K562 (cell line): Measurements from ENCODE around the gene PCBP4. TPM values are rescaled to one million over a fixed set of nuclear protein-coding genes. Genes with fewer than 3 reads are reported as not detected.

ENCODE experiments used
- BCOR ChIP-seq: fragments of 450-650 bp; IDR thresholded peaks from 2 replicates; pipeline ENCODE4 v1.6.1; 2016
- CXXC5 ChIP-seq: fragments of 250-450 bp; sonication (Bioruptor Pico); IDR thresholded peaks from 2 replicates; pipeline ENCODE4 v1.8.0; 2022; ENCODE audit warnings: inconsistent platforms, mild to moderate bottlenecking, moderate library complexity
- FOXM1 ChIP-seq, 2 experiments: fragments of 450-650 bp in 1 of 2; sonication (generic) in 1 of 2; formaldehyde crosslinking in 1 of 2; IDR thresholded peaks; 2 replicates each; pipeline versions ENCODE4 v1.6.1 to v1.9.0; 2017 to 2022; ENCODE audit warnings: low read depth in 2 of 2, mild to moderate bottlenecking in 2 of 2, missing genetic modification reagents in 1 of 2, moderate library complexity in 1 of 2
- POLR2AphosphoS5 ChIP-seq: IDR thresholded peaks from 2 replicates; pipeline ENCODE4 v1.6.1; 2011; ENCODE audit warnings: mild to moderate bottlenecking, low read depth, low read length, moderate library complexity; ENCODE audit not compliant: control insufficient read depth, insufficient read depth
- ZFPM2 ChIP-seq: fragments of 250-450 bp; sonication (Bioruptor Pico); IDR thresholded peaks from 2 replicates; pipeline ENCODE4 v1.5.1; 2022; ENCODE audit warnings: mild to moderate bottlenecking
- polyA plus RNA-seq, 8 experiments: library from polyadenylated mRNA; depleted of rRNA in 4 of 8; stranded (reverse) in 5 of 8; unstranded in 3 of 8; fragments of >200 nt; fragmentation: Nextera tagmentation in 2 of 8; fragmentation: Illumina TruSeq in 1 of 8; extraction: Ambion mirVana in 2 of 8; extraction: Trizol in 1 of 8; gene quantifications; 2 replicates each; pipeline versions ENCODE4 v1.2.1 to v1.2.3, GENCODE V29; 2011 to 2014; ENCODE audit warnings: inconsistent platforms in 1 of 8, missing spikeins in 1 of 8
- total RNA-seq, 7 experiments: library from RNA; depleted of rRNA in 6 of 7; stranded (reverse); fragments of >200 nt in 6 of 7; fragmentation: Illumina TruSeq in 2 of 7; extraction: Trizol in 2 of 7; gene quantifications; 2 replicates each; pipeline versions ENCODE4 v1.2.1 to v1.2.3, GENCODE V29; 2011 to 2021; ENCODE audit warnings: low replicate concordance in 1 of 7
- TF ChIP-seq, protein P1 (sequence below): fragments of 150-350 bp; IDR thresholded peaks from 2 replicates; pipeline ENCODE4 v1.6.1; 2014; ENCODE audit warnings: low read depth, mild to moderate bottlenecking, low read length, borderline replicate concordance
- TF ChIP-seq, protein P2 (sequence below): fragments of 250-450 bp; sonication (Bioruptor Pico); IDR thresholded peaks from 2 replicates; pipeline ENCODE4 v1.4.0; 2020; ENCODE audit warnings: mild to moderate bottlenecking, moderate library complexity, borderline replicate concordance
- TF ChIP-seq, protein P3 (sequence below): sonication (generic); formaldehyde crosslinking; IDR thresholded peaks from 2 replicates; pipeline ENCODE4 v1.9.0; 2022; ENCODE audit warnings: mild to moderate bottlenecking, missing genetic modification reagents
- TF ChIP-seq, protein P4 (sequence below): sonication (generic); formaldehyde crosslinking; IDR thresholded peaks from 2 replicates; pipeline ENCODE4 v1.8.1; 2023; ENCODE audit warnings: mild to moderate bottlenecking, missing genetic modification reagents

The PCBP4 gene
- total and polyA plus RNA-seq, 9 of the 15 experiments (the other 6 are each of a cell fraction or from before 2014, with no cell fraction given) = 0.06 to 5.8 (median 2.6) TPM

DNA sequence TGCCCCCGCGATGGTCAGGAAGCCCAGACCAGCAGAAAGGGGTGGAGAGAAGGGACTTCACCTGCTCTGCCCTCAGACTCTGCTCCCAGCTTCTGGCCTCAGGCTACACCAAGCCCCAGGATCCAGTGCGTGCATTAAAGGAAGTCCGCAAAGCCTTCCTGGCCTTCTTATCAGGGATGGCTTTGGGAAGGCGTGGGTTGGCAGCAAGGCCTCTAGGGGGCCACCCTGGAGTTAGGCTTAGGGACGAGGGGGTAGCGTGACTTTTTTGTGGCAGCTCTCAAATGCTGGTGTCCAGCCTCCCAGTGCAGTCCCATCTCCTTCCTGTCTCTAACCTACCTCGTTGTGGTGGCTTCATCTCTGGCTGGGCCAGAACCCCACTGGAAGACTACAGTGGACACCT, 47.4 kb upstream of the PCBP4 start (continued):
- TF ChIP-seq, protein P1, sequence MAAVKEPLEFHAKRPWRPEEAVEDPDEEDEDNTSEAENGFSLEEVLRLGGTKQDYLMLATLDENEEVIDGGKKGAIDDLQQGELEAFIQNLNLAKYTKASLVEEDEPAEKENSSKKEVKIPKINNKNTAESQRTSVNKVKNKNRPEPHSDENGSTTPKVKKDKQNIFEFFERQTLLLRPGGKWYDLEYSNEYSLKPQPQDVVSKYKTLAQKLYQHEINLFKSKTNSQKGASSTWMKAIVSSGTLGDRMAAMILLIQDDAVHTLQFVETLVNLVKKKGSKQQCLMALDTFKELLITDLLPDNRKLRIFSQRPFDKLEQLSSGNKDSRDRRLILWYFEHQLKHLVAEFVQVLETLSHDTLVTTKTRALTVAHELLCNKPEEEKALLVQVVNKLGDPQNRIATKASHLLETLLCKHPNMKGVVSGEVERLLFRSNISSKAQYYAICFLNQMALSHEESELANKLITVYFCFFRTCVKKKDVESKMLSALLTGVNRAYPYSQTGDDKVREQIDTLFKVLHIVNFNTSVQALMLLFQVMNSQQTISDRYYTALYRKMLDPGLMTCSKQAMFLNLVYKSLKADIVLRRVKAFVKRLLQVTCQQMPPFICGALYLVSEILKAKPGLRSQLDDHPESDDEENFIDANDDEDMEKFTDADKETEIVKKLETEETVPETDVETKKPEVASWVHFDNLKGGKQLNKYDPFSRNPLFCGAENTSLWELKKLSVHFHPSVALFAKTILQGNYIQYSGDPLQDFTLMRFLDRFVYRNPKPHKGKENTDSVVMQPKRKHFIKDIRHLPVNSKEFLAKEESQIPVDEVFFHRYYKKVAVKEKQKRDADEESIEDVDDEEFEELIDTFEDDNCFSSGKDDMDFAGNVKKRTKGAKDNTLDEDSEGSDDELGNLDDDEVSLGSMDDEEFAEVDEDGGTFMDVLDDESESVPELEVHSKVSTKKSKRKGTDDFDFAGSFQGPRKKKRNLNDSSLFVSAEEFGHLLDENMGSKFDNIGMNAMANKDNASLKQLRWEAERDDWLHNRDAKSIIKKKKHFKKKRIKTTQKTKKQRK = no peak
- TF ChIP-seq FOXM1 (IDR thresholded peaks at IDR 0.05; ENCODE audit: low read depth) (no peak), FOXM1 (CRISPR knock-in tag; IDR thresholded peaks at IDR 0.05; ENCODE audit: low read depth) (no peak), BCOR (no peak), CXXC5 (CRISPR knock-in tag) (peak; percentile 41; the same call in 1 of the 2 replicates), ZFPM2 (no peak), POLR2AphosphoS5 (no peak)
- TF ChIP-seq, protein P2, sequence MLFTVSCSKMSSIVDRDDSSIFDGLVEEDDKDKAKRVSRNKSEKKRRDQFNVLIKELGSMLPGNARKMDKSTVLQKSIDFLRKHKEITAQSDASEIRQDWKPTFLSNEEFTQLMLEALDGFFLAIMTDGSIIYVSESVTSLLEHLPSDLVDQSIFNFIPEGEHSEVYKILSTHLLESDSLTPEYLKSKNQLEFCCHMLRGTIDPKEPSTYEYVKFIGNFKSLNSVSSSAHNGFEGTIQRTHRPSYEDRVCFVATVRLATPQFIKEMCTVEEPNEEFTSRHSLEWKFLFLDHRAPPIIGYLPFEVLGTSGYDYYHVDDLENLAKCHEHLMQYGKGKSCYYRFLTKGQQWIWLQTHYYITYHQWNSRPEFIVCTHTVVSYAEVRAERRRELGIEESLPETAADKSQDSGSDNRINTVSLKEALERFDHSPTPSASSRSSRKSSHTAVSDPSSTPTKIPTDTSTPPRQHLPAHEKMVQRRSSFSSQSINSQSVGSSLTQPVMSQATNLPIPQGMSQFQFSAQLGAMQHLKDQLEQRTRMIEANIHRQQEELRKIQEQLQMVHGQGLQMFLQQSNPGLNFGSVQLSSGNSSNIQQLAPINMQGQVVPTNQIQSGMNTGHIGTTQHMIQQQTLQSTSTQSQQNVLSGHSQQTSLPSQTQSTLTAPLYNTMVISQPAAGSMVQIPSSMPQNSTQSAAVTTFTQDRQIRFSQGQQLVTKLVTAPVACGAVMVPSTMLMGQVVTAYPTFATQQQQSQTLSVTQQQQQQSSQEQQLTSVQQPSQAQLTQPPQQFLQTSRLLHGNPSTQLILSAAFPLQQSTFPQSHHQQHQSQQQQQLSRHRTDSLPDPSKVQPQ (CRISPR knock-in tag) = no peak
- TF ChIP-seq, protein P3, sequence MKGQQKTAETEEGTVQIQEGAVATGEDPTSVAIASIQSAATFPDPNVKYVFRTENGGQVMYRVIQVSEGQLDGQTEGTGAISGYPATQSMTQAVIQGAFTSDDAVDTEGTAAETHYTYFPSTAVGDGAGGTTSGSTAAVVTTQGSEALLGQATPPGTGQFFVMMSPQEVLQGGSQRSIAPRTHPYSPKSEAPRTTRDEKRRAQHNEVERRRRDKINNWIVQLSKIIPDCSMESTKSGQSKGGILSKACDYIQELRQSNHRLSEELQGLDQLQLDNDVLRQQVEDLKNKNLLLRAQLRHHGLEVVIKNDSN (CRISPR knock-in tag) = 0 out of 2 replicates have a peak, but pooled peaks have one; percentile 18
- TF ChIP-seq, protein P4, sequence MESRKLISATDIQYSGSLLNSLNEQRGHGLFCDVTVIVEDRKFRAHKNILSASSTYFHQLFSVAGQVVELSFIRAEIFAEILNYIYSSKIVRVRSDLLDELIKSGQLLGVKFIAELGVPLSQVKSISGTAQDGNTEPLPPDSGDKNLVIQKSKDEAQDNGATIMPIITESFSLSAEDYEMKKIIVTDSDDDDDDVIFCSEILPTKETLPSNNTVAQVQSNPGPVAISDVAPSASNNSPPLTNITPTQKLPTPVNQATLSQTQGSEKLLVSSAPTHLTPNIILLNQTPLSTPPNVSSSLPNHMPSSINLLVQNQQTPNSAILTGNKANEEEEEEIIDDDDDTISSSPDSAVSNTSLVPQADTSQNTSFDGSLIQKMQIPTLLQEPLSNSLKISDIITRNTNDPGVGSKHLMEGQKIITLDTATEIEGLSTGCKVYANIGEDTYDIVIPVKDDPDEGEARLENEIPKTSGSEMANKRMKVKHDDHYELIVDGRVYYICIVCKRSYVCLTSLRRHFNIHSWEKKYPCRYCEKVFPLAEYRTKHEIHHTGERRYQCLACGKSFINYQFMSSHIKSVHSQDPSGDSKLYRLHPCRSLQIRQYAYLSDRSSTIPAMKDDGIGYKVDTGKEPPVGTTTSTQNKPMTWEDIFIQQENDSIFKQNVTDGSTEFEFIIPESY (CRISPR knock-in tag) = no peak
